Measurements from ENCODE around the gene FBLIM1.
"Not testable (repeated sequence)": the region's sequence is repeated elsewhere in the genome, so short reads cannot be mapped to it uniquely, and the experiment has no call there.

FBLIM1 gene

GRCh38 chr1:15810073-15810472 is 51.5 kb downstream of the FBLIM1 start:
- DNase-seq (ENCODE audit: low read depth in 3 of 3), result no peak

DNA sequence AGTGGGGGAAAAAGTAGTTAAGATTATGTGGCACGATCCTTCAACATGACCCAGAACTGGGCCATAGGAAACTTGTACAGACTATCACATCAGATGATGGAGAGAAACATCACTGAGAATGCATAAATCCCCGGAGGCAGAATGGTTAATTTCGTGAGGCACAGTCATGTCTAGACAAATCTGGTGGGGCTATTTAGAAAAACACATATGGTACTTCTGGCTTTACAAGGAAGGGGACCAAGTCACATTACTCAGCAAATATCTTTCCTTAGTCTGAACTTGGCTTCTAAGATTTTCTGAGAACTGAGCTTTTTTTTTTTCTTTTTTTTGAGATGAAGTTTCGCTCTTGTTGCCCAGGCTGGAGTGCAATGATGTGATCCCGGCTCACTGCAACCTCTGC is 58.1 kb downstream of the FBLIM1 start:
- no peak for DNase-seq (ENCODE audit: low read depth in 3 of 3)

- no peak for DNase-seq (ENCODE audit: low read depth in 3 of 3)
Measured at GRCh38 chr1:15820478-15820877, 61.9 kb downstream of the FBLIM1 start.

DNA sequence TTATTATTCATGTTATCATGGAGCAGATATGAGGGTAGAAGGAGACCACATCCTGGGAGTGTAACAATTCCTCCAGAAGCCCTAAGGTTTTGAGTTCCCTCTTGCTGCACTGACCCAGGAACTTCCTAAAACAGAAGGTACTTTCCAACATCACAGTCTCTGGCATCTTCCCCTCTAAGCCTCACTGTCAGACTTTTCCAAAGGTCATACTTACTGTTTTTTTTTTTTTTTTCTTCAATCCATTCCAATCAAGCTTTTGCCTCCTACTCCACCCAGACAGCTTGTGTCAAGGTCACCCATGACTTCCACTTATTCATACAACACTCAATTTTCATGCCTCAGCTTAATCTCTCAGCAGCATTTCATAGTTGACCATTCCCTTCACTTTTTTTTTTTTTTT is 67.2 kb downstream of the FBLIM1 start:
- no peak for DNase-seq (ENCODE audit: low read depth in 3 of 3)

DNA sequence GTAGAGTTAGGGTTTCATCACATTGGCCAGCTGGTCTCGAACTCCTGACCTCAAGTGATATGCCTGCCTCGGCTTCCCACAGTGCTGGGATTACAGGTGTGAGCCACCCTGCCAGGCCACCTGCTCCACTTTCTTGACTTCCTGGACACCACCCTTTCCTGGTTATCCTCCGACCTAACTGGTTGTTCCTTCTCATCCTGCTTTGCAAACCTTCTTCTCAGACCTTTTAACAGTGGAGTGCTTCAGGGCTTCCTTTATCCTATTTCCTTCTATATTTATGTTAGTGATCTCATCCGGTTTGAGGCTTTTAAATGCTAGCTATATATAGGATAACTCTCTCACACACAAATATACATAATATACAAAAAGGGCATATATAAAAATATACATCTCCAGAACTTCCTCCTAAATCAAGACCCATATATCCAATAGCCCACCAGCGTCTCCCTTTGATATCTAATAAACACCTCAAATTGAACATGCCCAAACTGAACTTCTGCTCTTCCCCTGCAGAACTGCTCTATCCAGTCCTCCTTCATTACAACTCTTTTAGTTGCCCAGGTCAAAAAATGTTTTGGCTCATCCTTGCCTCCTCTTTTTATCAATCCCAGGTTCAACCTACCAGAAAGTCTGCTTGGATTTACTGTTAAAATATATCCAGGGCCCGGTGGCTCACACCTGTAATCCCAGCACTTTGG is 68.4 kb downstream of the FBLIM1 start:
- DNase-seq (ENCODE audit: low read depth in 3 of 3), result no peak

- DNase-seq (ENCODE audit: low read depth in 3 of 3), result not testable (repeated sequence)
Measured at GRCh38 chr1:15827567-15827966, 69.0 kb downstream of the FBLIM1 start.

- DNase-seq (ENCODE audit: low read depth in 3 of 3), result not testable (repeated sequence)
Measured at GRCh38 chr1:15828931-15829330, 70.3 kb downstream of the FBLIM1 start.

DNA sequence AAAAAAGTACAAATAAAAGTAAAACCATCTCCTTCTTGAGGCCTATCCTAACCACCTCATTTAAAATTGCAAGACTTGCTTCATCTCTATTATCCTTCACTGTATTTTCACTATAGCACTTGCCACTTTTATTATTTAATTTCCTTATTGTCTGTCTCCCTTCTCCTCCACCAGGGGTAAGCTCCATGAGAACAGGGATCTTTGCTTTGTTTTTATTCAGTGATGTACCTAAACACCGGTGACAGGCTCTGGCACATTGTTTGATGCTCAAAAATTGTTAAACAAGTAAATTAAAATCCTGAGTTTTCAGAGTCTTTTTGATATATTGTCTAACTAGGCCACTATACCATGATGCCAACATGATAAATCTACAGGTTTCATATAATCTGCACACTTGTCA is 71.7 kb downstream of the FBLIM1 start:
- DNase-seq (ENCODE audit: low read depth in 3 of 3), result no peak

DNA sequence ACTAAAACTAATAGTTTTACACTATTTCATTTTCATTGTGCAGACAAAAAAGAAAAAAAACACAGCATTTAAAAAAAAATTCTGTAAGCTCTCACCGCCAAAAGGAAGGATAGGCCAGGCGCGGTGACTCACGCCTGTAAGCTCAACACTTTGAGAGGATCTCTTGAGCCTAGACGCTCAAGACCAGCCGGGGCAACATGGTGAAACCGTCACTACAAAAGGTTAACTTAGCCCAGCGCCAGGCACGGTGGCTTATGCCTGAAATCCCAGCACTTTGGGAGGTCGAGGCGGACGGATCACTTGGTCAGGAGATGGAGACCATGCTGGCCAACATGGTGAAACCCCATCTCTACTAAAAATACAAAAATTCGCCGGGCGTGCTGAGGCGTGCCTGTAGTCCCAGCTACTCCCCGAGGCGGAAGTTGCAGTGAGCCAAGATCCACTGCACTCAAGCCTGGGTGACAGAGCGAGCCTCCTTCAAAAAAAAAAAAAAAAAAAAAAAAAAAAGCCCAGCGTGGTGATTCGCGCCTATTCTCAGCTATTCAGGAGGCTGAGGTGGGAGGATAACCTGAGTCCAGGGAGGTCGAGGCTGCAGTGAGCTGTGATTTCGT is 74.6 kb downstream of the FBLIM1 start:
- peak in 1 of 3 experiments; percentile 18 for DNase-seq (ENCODE audit: low read depth in 3 of 3)

GRCh38 chr1:15833842-15834405 is 75.3 kb downstream of the FBLIM1 start:
- DNase-seq (ENCODE audit: low read depth in 3 of 3), result no peak

DNA sequence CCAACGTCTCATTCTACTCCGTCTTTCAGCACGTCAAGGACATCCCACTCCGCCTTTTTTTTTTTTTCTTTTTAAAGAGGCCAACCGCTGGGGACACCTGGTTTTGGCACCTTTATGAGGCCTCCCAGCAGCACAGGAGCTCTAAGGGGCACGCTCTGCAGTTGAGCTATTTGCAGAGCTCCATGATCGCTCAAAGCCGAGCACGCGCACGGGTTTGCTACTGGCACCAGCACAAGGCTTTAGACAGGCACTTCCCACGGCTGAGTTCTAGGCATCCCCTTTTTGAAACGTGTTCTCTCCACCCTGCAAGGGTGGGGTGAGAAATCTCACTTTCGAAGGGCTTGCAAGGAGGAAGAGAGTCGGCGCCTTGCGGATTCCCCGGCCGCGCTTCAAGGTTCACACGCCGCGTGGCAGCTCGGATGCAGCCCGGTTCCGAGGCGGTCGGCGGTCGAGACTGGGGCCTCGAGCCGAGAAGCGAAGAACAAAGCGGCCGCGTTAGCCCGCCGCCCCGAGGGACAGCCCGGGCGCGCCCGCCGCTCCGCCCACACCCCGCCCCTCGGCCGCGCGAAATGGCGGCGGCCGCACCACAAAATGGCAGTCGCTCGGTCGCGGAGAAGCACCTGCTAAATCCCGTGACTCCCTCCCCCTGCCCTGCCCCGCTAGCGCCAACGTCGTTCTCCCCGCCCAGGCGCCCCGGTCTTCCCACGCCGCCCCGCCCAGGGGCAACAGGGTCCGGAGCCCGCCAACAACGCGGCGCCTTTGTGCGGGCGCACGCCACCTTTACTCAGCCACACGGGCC is 76.0 kb downstream of the FBLIM1 start:
- peak; percentile 80 to 83 (median 81) for DNase-seq (ENCODE audit: low read depth in 3 of 3)

DNA sequence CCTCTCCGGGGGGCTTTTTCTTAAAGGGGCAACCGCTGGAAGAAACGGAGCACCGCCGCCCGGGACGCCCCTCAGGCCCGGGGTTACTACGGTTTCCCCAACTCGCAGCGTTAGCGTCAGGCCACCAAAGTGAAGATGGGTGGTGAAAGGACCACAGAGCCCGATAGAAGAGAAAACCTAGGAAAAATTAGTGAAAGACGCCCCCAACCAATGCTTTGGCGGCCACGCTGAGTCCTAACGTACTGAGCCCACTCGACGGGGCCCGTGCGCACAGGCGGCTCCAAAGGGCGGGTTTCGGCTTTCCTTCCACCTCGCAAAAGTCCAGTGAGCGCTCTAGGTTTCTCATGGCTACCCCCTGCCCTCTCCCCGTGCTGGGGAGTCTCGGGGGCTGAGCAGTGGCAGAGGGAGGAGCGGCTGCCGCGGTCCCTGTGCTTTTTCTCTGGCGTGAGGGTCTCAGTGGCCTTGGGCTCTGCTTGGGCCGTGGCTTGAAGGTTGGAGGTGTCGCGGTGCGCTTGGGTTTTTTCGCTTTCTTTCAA is 76.7 kb downstream of the FBLIM1 start:
- no peak for DNase-seq (ENCODE audit: low read depth in 3 of 3)

DNA sequence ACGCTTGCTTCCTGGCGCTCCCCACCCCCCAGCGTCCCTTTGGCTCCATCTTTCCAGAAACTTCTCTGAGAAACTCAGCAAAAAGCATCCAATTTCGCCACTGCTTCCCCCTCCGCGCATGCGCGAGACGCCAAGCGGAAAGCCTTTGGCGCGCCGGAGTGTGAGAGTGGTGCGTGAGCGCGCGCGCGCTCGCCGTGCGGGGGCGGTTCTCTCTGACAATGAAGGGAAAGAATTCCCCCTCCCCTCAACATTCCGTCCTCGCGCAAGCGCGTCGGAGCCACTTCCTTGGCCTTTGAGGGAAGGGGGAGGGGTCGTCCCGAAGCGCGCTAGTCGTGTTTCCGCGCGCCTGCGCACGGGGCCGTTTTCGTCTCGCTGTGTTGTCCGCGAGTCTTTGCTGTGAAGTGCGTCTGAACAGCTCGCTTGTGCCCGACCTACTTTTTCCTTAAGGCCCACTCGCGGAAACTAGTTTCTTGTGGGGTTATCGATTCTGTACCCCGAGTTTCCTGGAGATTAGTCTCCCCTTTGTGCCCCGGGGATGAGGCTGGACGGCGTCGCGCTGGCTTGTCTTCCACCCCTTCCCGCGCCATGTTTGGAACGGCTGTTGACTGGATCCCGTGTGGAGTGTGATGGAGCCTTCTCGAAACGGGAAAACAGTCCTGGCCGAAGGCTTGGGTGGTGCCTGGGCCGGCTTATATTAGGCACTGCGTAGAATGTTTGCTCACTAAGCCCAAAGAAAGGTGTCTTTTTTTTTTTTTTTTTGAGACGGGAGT is 77.3 kb downstream of the FBLIM1 start:
- peak; percentile 98 to 100 (median 99) for DNase-seq (ENCODE audit: low read depth in 3 of 3)
